IMR-90 (cell line): ENCODE results near the gene EVX1. TPM values are rescaled to one million over a fixed set of nuclear protein-coding genes. Genes with fewer than 3 reads are reported as not detected.

Source experiments
- ATAC-seq: fragments of 200-7000 bp; cut with Tn5 transposase; 2 replicates; pipeline ENCODE4 v1.9.1; 2020; ENCODE audit warnings: low read depth, mild to moderate bottlenecking, moderate library complexity
- BruUV-seq: library from RNA; stranded (reverse); fragments of 400-500 nt; replicated peaks from 2 replicates; lab custom pipeline; 2021; lab: Mats Ljungman, UMichigan
- CTCF ChIA-PET: fragments of 300-600 bp; formaldehyde crosslinking; extraction: SDS; loops from one replicate; lab custom pipeline; 2021; ENCODE audit warnings: antibody characterized with exemption; lab: Yijun Ruan, JAX
- POLR2A ChIA-PET: fragments of 300-600 bp; sonication (Branson Sonifier 250); formaldehyde crosslinking; loops from one replicate; lab custom pipeline; 2022; ENCODE audit warnings: antibody characterized with exemption; ENCODE audit not compliant: unreplicated experiment; lab: Charles Lee
- DNase-seq: peaks from one replicate; pipeline ENCODE4 v3.0.0; 2013
- H2AFZ ChIP-seq: replicated peaks from 2 replicates; pipeline ENCODE3; 2013; ENCODE audit warnings: low read length, mild to moderate bottlenecking; ENCODE audit not compliant: poor library complexity
- H2AK5ac ChIP-seq: 2 replicates; pipeline ENCODE4 v1.6.1; 2013; ENCODE audit warnings: low read depth, low read length, inconsistent platforms
- H2AK9ac ChIP-seq: replicated peaks from 2 replicates; pipeline ENCODE3; 2013; ENCODE audit warnings: mild to moderate bottlenecking, low read depth, low read length, moderate library complexity; ENCODE audit not compliant: poor library complexity
- H2BK120ac ChIP-seq: 2 replicates; pipeline ENCODE4 v1.6.1; 2013; ENCODE audit warnings: low read depth, low read length, inconsistent platforms
- H2BK15ac ChIP-seq: 3 replicates; pipeline ENCODE4 v1.6.1; 2013; ENCODE audit warnings: low read depth, low read length, inconsistent platforms
- H2BK20ac ChIP-seq: 2 replicates; pipeline ENCODE4 v1.6.1; 2013; ENCODE audit warnings: low read depth, mild to moderate bottlenecking, inconsistent platforms, low read length, moderate library complexity
- H2BK5ac ChIP-seq: 2 replicates; pipeline ENCODE4 v1.6.1; 2013; ENCODE audit warnings: mild to moderate bottlenecking, low read depth, low read length, inconsistent platforms; ENCODE audit not compliant: poor library complexity, severe bottlenecking
- H3K14ac ChIP-seq: replicated peaks from 2 replicates; pipeline ENCODE4 v1.6.1; 2013; ENCODE audit warnings: low read depth, low read length, inconsistent platforms
- H3K18ac ChIP-seq: 2 replicates; pipeline ENCODE4 v1.6.1; 2013; ENCODE audit warnings: low read depth, low read length, control low read depth
- H3K23ac ChIP-seq: 2 replicates; pipeline ENCODE4 v1.6.1; 2013; ENCODE audit warnings: low read depth, low read length, inconsistent platforms
- H3K27ac ChIP-seq: 2 replicates; pipeline ENCODE4 v1.5.1; 2013; ENCODE audit warnings: mild to moderate bottlenecking, control low read depth, low read length; ENCODE audit not compliant: insufficient read depth
- H3K27me3 ChIP-seq: 2 replicates; pipeline ENCODE4 v1.6.1; 2013; ENCODE audit warnings: low read length; ENCODE audit not compliant: control insufficient read depth, insufficient read depth
- H3K36me3 ChIP-seq: 2 replicates; pipeline ENCODE4 v1.6.1; 2013; ENCODE audit warnings: low read length, mixed read lengths; ENCODE audit not compliant: control insufficient read depth, insufficient read depth
- H3K4ac ChIP-seq: 2 replicates; pipeline ENCODE4 v1.6.1; 2013; ENCODE audit warnings: low read depth, low read length, inconsistent platforms
- H3K4me1 ChIP-seq: 2 replicates; pipeline ENCODE4 v1.6.1; 2013; ENCODE audit warnings: low read length, mixed read lengths; ENCODE audit not compliant: control insufficient read depth, insufficient read depth
- H3K4me2 ChIP-seq: 2 replicates; pipeline ENCODE4 v1.6.1; 2013; ENCODE audit warnings: low read depth, mild to moderate bottlenecking, control low read depth, low read length, moderate library complexity
- H3K4me3 ChIP-seq: 2 replicates; pipeline ENCODE4 v1.5.1; 2013; ENCODE audit warnings: low read depth, mild to moderate bottlenecking, control low read depth, low read length, moderate library complexity; ENCODE audit not compliant: insufficient read depth
- H3K56ac ChIP-seq: 2 replicates; pipeline ENCODE4 v1.6.1; 2013; ENCODE audit warnings: low read length, inconsistent platforms; ENCODE audit not compliant: insufficient read depth; ENCODE audit errors: extremely low read depth
- H3K79me1 ChIP-seq, 2 experiments: 2 replicates each; pipeline ENCODE4 v1.6.1; 2013; ENCODE audit warnings: low read length in 2 of 2, inconsistent platforms in 1 of 2, low read depth in 1 of 2
- H3K9ac ChIP-seq: 2 replicates; pipeline ENCODE4 v1.6.1; 2013; ENCODE audit warnings: low read depth, low read length, control low read depth
- H3K9me1 ChIP-seq: 2 replicates; pipeline ENCODE4 v1.6.1; 2013; ENCODE audit warnings: low read length, inconsistent platforms; ENCODE audit not compliant: insufficient read depth
- H3K9me3 ChIP-seq: 2 replicates; pipeline ENCODE4 v1.6.1; 2013; ENCODE audit warnings: low read length; ENCODE audit not compliant: control insufficient read depth, insufficient read depth
- H4K20me1 ChIP-seq: 2 replicates; pipeline ENCODE4 v1.6.1; 2013; ENCODE audit warnings: low read length, inconsistent platforms; ENCODE audit not compliant: insufficient read depth
- H4K5ac ChIP-seq: 2 replicates; pipeline ENCODE4 v1.6.1; 2013; ENCODE audit warnings: mild to moderate bottlenecking, low read depth, low read length, control low read depth
- H4K8ac ChIP-seq, 2 experiments: 2 replicates each; pipeline ENCODE4 v1.6.1; 2013; ENCODE audit warnings: low read depth in 2 of 2, low read length in 2 of 2, control low read depth in 1 of 2, inconsistent platforms in 1 of 2
- H4K91ac ChIP-seq: 2 replicates; pipeline ENCODE4 v1.6.1; 2013; ENCODE audit warnings: low read depth, low read length, inconsistent platforms; ENCODE audit not compliant: insufficient read depth
- BHLHE40 ChIP-seq: fragments of 150-350 bp; IDR thresholded peaks from 2 replicates; pipeline ENCODE4 v1.6.1; 2016; ENCODE audit warnings: mild to moderate bottlenecking, low read depth, low read length
- CEBPB ChIP-seq: IDR thresholded peaks from 2 replicates; pipeline ENCODE4 v1.6.1; 2012; ENCODE audit warnings: low read depth, low read length, improper control_type of control experiment
- CHD1 ChIP-seq: IDR thresholded peaks from 2 replicates; pipeline ENCODE4 v1.6.1; 2012; ENCODE audit warnings: low read depth, low read length, improper control_type of control experiment
- MAFK ChIP-seq: IDR thresholded peaks from 2 replicates; pipeline ENCODE4 v1.6.1; 2012; ENCODE audit warnings: low read depth, low read length, improper control_type of control experiment
- MAZ ChIP-seq: IDR thresholded peaks from 2 replicates; pipeline ENCODE4 v1.6.1; 2012; ENCODE audit warnings: low read depth, mild to moderate bottlenecking, low read length, improper control_type of control experiment, moderate library complexity, borderline replicate concordance
- MXI1 ChIP-seq: IDR thresholded peaks from 2 replicates; pipeline ENCODE4 v1.6.1; 2012; ENCODE audit warnings: low read depth, mild to moderate bottlenecking, low read length, moderate library complexity, borderline replicate concordance
- NFE2L2 ChIP-seq: fragments of 150-350 bp; IDR thresholded peaks from 2 replicates; pipeline ENCODE4 v1.6.1; 2016; ENCODE audit warnings: low read depth, mild to moderate bottlenecking, low read length
- POLR2A ChIP-seq: IDR thresholded peaks from 2 replicates; pipeline ENCODE4 v1.6.1; 2012; ENCODE audit warnings: mild to moderate bottlenecking, low read depth, low read length
- RAD21 ChIP-seq: IDR thresholded peaks from 2 replicates; pipeline ENCODE4 v1.6.1; 2012; ENCODE audit warnings: low read length, improper control_type of control experiment
- RCOR1 ChIP-seq: IDR thresholded peaks from 2 replicates; pipeline ENCODE4 v1.6.1; 2012; ENCODE audit warnings: mild to moderate bottlenecking, low read length, improper control_type of control experiment; ENCODE audit not compliant: insufficient replicate concordance
- dilution Hi-C: fragments of 300-500 bp; cut with HindIII; formaldehyde crosslinking; loops from one replicate; pipeline ENCODE4 v1.14.3; 2018; ENCODE audit warnings: low sequenced_read_pairs; ENCODE audit not compliant: unreplicated experiment
- in situ Hi-C: fragments of 300-500 bp; cut with MboI; formaldehyde crosslinking; loops from 3 replicates; pipeline ENCODE4 v1.14.3; 2019; ENCODE audit warnings: low sequenced_read_pairs, inconsistent platforms, mixed read lengths
- intact Hi-C: fragments of 100-400 bp; cut with micrococcal nuclease; formaldehyde crosslinking; loops from 2 replicates; pipeline ENCODE4 v1.10.0; 2022
- polyA plus RNA-seq, 3 experiments: library from polyadenylated mRNA; depleted of rRNA; stranded (reverse); fragments of >200 nt; gene quantifications; 2 replicates each; pipeline ENCODE4 v1.2.3, GENCODE V29; 2012; ENCODE audit warnings: low replicate concordance in 1 of 3
- total RNA-seq: library from RNA; depleted of rRNA; stranded (reverse); fragments of >200 nt; gene quantifications from 2 replicates; pipeline ENCODE4 v1.2.3, GENCODE V29; 2012
- TF ChIP-seq, protein P1 (sequence below): conservative IDR thresholded peaks from 2 replicates; pipeline ENCODE4 v1.5.1; 2012; ENCODE audit warnings: mild to moderate bottlenecking, low read depth, low read length, improper control_type of control experiment
- TF ChIP-seq, protein P2 (sequence below): fragments of 150-350 bp; IDR thresholded peaks from 2 replicates; pipeline ENCODE4 v1.6.1; 2017; ENCODE audit warnings: mild to moderate bottlenecking, antibody characterized with exemption, low read length, low read depth
- TF ChIP-seq, protein P3 (sequence below): fragments of 150-350 bp; IDR thresholded peaks from 2 replicates; pipeline ENCODE4 v1.6.1; 2016; ENCODE audit warnings: low read depth, mild to moderate bottlenecking, low read length, moderate library complexity, borderline replicate concordance

The EVX1 gene
- total and polyA plus RNA-seq, 2 of the 4 experiments (the other 2 are of a cell fraction) = not detected

DNA sequence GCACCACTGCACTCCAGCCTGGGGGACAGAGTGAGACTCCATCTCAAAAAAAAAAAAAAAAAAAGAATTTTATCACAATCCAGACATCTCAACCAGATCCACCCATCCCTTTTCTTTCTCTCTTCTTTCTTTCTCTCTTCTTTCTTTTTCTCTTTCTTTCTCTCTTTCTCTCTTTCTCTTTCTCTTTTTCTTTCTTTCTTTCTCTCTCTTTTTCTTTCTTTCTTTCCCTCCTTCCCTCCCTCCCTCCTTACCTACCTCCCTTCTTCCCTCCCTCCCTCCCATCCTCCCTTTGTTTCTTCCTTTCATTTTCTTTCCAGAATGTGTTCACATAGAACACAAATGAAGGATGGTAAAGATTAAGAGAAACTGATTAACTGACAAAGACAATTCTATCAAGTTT, 24.7 kb upstream of the EVX1 start:
- Histone ChIP-seq H3K36me3 (no peaks in the 10 kb centered on the region), H4K20me1 (no peaks in the 10 kb centered on the region), H2AK5ac (no peak overlapping the region), H3K14ac (no peak overlapping the region), H2BK20ac (no peak overlapping the region), H3K9me1 (no peaks in the 10 kb centered on the region), H3K79me1 (no peaks in the 10 kb centered on the region), H3K4me1 (no peaks in the 10 kb centered on the region), H3K9me3 (peaks cover 5% of the 10 kb centered on the region; the same call in 1 of the 2 replicates), H4K91ac (no peak overlapping the region), H3K56ac (no peak overlapping the region), H3K27me3 (peaks cover 88% of the 10 kb centered on the region), H2AK9ac (no peak overlapping the region), H2AFZ (no peak overlapping the region), H2BK120ac (no peak overlapping the region), H2BK15ac (no peak overlapping the region), H2BK5ac (no peak overlapping the region), H4K5ac (no peak overlapping the region), H3K4ac (no peak overlapping the region), H3K23ac (no peak overlapping the region), H3K9ac (no peak overlapping the region), H3K4me3 (no peak overlapping the region), H3K4me2 (no peak overlapping the region), H3K18ac (no peak overlapping the region), H4K8ac (no peak overlapping the region), H3K27ac (no peak overlapping the region)
- ATAC-seq = no peak
- no peak for TF ChIP-seq RCOR1
- no peak for TF ChIP-seq POLR2A
- TF ChIP-seq, protein P1, sequence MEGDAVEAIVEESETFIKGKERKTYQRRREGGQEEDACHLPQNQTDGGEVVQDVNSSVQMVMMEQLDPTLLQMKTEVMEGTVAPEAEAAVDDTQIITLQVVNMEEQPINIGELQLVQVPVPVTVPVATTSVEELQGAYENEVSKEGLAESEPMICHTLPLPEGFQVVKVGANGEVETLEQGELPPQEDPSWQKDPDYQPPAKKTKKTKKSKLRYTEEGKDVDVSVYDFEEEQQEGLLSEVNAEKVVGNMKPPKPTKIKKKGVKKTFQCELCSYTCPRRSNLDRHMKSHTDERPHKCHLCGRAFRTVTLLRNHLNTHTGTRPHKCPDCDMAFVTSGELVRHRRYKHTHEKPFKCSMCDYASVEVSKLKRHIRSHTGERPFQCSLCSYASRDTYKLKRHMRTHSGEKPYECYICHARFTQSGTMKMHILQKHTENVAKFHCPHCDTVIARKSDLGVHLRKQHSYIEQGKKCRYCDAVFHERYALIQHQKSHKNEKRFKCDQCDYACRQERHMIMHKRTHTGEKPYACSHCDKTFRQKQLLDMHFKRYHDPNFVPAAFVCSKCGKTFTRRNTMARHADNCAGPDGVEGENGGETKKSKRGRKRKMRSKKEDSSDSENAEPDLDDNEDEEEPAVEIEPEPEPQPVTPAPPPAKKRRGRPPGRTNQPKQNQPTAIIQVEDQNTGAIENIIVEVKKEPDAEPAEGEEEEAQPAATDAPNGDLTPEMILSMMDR = no peak
- TF ChIP-seq CHD1 = no peak
- TF ChIP-seq NFE2L2 = no peak
- no peak for TF ChIP-seq MAFK
- no peak for TF ChIP-seq MXI1
- TF ChIP-seq, protein P2, sequence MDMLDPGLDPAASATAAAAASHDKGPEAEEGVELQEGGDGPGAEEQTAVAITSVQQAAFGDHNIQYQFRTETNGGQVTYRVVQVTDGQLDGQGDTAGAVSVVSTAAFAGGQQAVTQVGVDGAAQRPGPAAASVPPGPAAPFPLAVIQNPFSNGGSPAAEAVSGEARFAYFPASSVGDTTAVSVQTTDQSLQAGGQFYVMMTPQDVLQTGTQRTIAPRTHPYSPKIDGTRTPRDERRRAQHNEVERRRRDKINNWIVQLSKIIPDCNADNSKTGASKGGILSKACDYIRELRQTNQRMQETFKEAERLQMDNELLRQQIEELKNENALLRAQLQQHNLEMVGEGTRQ = no peak
- no peak for TF ChIP-seq RAD21
- TF ChIP-seq BHLHE40 = no peak
- TF ChIP-seq, protein P3, sequence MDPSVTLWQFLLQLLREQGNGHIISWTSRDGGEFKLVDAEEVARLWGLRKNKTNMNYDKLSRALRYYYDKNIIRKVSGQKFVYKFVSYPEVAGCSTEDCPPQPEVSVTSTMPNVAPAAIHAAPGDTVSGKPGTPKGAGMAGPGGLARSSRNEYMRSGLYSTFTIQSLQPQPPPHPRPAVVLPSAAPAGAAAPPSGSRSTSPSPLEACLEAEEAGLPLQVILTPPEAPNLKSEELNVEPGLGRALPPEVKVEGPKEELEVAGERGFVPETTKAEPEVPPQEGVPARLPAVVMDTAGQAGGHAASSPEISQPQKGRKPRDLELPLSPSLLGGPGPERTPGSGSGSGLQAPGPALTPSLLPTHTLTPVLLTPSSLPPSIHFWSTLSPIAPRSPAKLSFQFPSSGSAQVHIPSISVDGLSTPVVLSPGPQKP = no peak
- TF ChIP-seq MAZ = no peak
- TF ChIP-seq CEBPB = no peak
- intact Hi-C loops (no loop called here), in situ Hi-C loops (no loop called here), dilution Hi-C loops (no loop called here)
- no peak for DNase-seq
- BruUV-seq = no TSS peak
- CTCF ChIA-PET = interaction anchor here (1.0 kb wide), 1 partner anchor 536 kb away, joined by 3 read pairs; no protein-coding TSS in a partner anchor
- POLR2A ChIA-PET = no interaction called here
